HEK293T (cell line): ENCODE measurements around the gene TMPRSS6.

Experiments
- CTCF ChIA-PET: fragments of 350-600 bp; formaldehyde crosslinking; extraction: SDS; loops from one replicate; lab custom pipeline; 2021; ENCODE audit warnings: antibody characterized with exemption, inconsistent platforms; lab: Yijun Ruan, JAX
- POLR2A ChIA-PET: fragments of 350-600 bp; formaldehyde crosslinking; extraction: SDS; loops from one replicate; lab custom pipeline; 2020; ENCODE audit warnings: antibody characterized with exemption, inconsistent platforms; lab: Yijun Ruan, JAX
- DNase-seq: peaks from one replicate; pipeline ENCODE4 v3.0.0; 2012; ENCODE audit warnings: mixed read lengths; ENCODE audit errors: extremely low spot score
- ARNT ChIP-seq: fragments of 450-650 bp; IDR thresholded peaks from 2 replicates; pipeline ENCODE4 v1.6.1; 2017; ENCODE audit warnings: mild to moderate bottlenecking
- BHLHE40 ChIP-seq: fragments of 450-650 bp; IDR thresholded peaks from 2 replicates; pipeline ENCODE4 v1.6.1; 2016; ENCODE audit warnings: mild to moderate bottlenecking, moderate library complexity, borderline replicate concordance
- CTBP1 ChIP-seq: fragments of 450-650 bp; IDR thresholded peaks from 2 replicates; pipeline ENCODE4 v1.6.1; 2016; ENCODE audit warnings: borderline replicate concordance
- ELF4 ChIP-seq: fragments of 450-650 bp; IDR thresholded peaks from 2 replicates; pipeline ENCODE4 v1.6.1; 2017; ENCODE audit warnings: antibody characterized with exemption
- FOXA1 ChIP-seq: fragments of 450-650 bp; IDR thresholded peaks from 2 replicates; pipeline ENCODE4 v1.6.1; 2016; ENCODE audit warnings: mild to moderate bottlenecking
- FOXK2 ChIP-seq: fragments of 450-650 bp; IDR thresholded peaks from 2 replicates; pipeline ENCODE4 v1.6.1; 2016; ENCODE audit warnings: mild to moderate bottlenecking
- FOXM1 ChIP-seq: fragments of 450-650 bp; IDR thresholded peaks from 2 replicates; pipeline ENCODE4 v1.6.1; 2017; ENCODE audit warnings: mild to moderate bottlenecking, borderline replicate concordance
- HDGF ChIP-seq: fragments of 450-650 bp; IDR thresholded peaks from 2 replicates; pipeline ENCODE4 v1.6.1; 2017; ENCODE audit warnings: antibody characterized with exemption, borderline replicate concordance
- L3MBTL2 ChIP-seq: fragments of 450-650 bp; conservative IDR thresholded peaks from 2 replicates; pipeline ENCODE4 v1.6.1; 2016; ENCODE audit warnings: mild to moderate bottlenecking
- LEF1 ChIP-seq: fragments of 450-650 bp; IDR thresholded peaks from 2 replicates; pipeline ENCODE4 v1.6.1; 2017; ENCODE audit warnings: mild to moderate bottlenecking, borderline replicate concordance
- NFRKB ChIP-seq: fragments of 450-650 bp; IDR thresholded peaks from 2 replicates; pipeline ENCODE4 v1.6.1; 2016; ENCODE audit warnings: mild to moderate bottlenecking, moderate library complexity
- PKNOX1 ChIP-seq: fragments of 450-650 bp; IDR thresholded peaks from 2 replicates; pipeline ENCODE4 v1.6.1; 2016
- SP1 ChIP-seq: fragments of 450-650 bp; IDR thresholded peaks from 2 replicates; pipeline ENCODE4 v1.6.1; 2017
- SUZ12 ChIP-seq: fragments of 450-650 bp; IDR thresholded peaks from 2 replicates; pipeline ENCODE4 v1.6.1; 2016; ENCODE audit warnings: mild to moderate bottlenecking
- TARDBP ChIP-seq: fragments of 450-650 bp; IDR thresholded peaks from 2 replicates; pipeline ENCODE4 v1.6.1; 2016
- ZNF384 ChIP-seq: fragments of 450-650 bp; IDR thresholded peaks from 2 replicates; pipeline ENCODE4 v1.6.1; 2016

TMPRSS6 gene

DNA sequence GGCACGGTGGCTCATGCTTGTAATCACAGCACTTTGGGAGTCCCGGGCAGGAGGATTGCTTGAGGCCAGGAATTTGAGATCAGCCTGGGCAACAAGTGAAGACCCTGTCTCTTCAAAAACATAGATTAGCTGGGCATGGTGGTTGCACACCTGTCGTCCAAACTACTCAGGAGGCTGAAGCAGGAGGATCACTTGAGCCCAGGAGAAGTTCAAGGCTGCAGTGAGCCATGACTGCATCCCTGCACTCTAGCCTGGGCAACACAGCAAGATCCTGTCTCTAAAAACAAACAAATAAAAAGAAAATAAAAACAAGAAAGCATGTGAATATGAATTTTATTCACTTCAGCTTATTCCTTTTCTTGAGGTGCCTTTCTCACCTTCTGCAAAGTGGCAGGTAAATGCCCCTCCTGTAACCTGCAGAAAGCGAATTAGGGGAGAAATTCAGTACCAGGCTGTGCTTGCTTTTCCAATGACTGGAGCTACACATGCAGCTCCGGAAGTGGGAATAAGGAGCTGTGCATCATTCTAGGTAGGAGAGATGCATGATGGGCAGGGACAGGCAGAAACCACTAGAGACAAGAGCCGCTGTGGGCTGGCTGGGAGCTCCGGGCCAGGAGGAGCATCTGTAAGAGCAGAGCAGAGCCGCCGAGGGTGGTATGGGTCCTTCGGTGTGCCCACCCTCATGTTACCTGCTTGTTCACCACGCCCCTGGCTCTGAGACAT, 72.7 kb downstream of the TMPRSS6 start:
- no peak for DNase-seq
- POLR2A ChIA-PET = no interaction called here
- CTCF ChIA-PET = no interaction called here
- TF ChIP-seq L3MBTL2 (no peak), NFRKB (no peak), CTBP1 (no peak), SUZ12 (no peak), SP1 (no peak), TARDBP (no peak), HDGF (no peak), BHLHE40 (no peak), FOXK2 (no peak), PKNOX1 (no peak), FOXA1 (no peak), FOXM1 (no peak), ELF4 (no peak), LEF1 (no peak), ZNF384 (no peak), ARNT (no peak)

- ChIA-PET CTCF (interaction anchor here (1.1 to 1.3 kb wide), 2 partner anchors 12 kb away, joined by 3 read pairs; no protein-coding TSS in a partner anchor), POLR2A (no interaction called here)
Measured at GRCh38 chr22:37033605-37034430, 75.7 kb downstream of the TMPRSS6 start.

DNA sequence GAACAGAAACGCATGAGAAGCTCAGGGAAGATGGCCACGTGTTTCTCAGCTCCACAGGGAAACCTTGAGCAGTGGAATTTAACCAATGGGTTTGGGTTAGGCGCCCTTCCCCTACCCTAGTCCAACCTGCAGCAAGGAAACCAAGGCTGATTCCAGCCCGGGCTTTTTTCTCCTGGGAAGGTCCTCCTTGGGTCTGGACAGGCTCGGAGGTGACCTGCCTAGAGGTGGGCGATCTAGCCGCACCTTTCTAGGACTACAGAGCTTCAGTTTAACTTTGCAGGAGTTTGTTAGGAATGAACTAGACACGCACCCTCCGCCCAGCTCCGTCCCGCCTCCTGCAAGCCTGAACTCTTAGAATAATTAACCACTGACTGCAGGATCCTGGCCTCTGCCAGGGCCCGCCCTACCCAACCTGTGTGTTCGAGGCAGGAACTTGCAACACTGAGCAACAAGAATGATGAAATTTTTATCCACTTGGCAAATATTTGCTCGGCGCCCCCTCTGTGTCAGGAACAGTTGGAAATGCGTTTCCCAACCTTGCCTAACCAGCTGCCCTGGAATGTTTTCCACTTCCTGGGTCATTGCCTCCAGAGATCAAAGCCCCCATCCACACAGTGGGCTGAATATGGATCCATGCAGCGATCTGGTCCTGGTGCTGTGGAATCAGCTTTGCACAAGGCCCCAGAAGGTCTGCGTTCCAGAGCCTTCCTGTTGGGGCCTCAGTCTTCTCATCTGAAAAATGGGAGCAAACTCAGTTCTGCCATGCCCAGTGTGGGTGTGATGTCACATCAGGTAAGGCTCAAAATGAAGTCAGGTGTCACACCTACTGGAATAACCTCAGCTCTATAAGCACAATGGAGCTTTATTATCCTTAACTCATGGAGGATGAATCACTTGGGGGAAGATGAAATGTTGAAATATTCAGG, 76.7 kb downstream of the TMPRSS6 start:
- TF ChIP-seq CTBP1 (no peak), LEF1 (no peak), TARDBP (no peak), ARNT (no peak), FOXK2 (no peak)
- ChIA-PET POLR2A (interaction anchor here (0.8 to 2.0 kb wide), 3 partner anchors 8 to 18 kb away, joined by 3 to 11 read pairs (median 4); partner anchors contain the start of genes KCTD17, MPST and TST), CTCF (interaction anchor here (1.3 to 1.7 kb wide), 2 partner anchors 11 kb away, joined by 6 to 10 read pairs; no protein-coding TSS in a partner anchor)
- DNase-seq = no peak

More at GRCh38 chr22:37033605-37034430, 75.7 kb downstream of the TMPRSS6 start:
- DNase-seq = no peak
- TF ChIP-seq ELF4 = no peak
- TF ChIP-seq ARNT = no peak
- no peak for TF ChIP-seq L3MBTL2
- no peak for TF ChIP-seq HDGF
- no peak for TF ChIP-seq FOXA1
- no peak for TF ChIP-seq FOXK2
- no peak for TF ChIP-seq SUZ12
- TF ChIP-seq NFRKB = no peak
- TF ChIP-seq BHLHE40 = no peak
- no peak for TF ChIP-seq ZNF384
- no peak for TF ChIP-seq PKNOX1
- no peak for TF ChIP-seq TARDBP
- TF ChIP-seq LEF1 = no peak
- TF ChIP-seq CTBP1 = no peak
- no peak for TF ChIP-seq FOXM1
- no peak for TF ChIP-seq SP1

DNA sequence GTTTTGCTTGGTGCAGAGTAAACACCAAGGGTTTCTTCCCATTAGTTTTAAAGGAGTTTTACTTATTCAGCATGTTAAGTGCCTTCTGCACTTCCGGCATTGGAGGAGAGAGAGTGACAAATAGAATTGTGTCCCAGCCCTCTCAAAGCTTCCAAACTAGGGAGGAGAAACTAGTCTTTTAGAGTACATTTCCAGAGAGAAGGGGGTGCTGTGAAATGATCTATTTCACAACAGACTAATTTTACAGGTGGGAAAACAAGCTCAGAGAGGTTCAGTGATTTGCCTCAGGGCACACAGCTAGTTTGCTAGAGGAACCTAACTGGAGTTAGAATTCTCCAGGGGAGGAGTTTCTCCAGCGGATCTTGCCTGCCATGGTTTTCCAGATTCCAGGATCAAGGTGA, 77.4 kb downstream of the TMPRSS6 start:
- ChIA-PET CTCF (interaction anchor here (1.3 to 1.7 kb wide), 2 partner anchors 10 to 11 kb away, joined by 6 to 10 read pairs; no protein-coding TSS in a partner anchor), POLR2A (interaction anchor here (1.4 to 2.0 kb wide), 2 partner anchors 8 to 12 kb away, joined by 4 to 11 read pairs; partner anchors contain the start of genes MPST and TST)
- TF ChIP-seq LEF1 (no peak), L3MBTL2 (no peak), FOXK2 (no peak)
- no peak for DNase-seq

GRCh38 chr22:37030560-37031281, 78.8 kb downstream of the TMPRSS6 start:
- POLR2A ChIA-PET = interaction anchor here (1.2 to 2.1 kb wide), 2 partner anchors 10 to 12 kb away, joined by 3 to 14 read pairs; partner anchors contain the start of genes MPST and TST
- CTCF ChIA-PET = interaction anchor here (1.8 kb wide), 1 partner anchor 13 kb away, joined by 6 read pairs; no protein-coding TSS in a partner anchor
- no peak for DNase-seq
- TF ChIP-seq SUZ12 (no peak), LEF1 (no peak), TARDBP (no peak), ARNT (no peak), L3MBTL2 (no peak), HDGF (no peak), BHLHE40 (no peak), FOXM1 (no peak), FOXA1 (no peak), SP1 (no peak), PKNOX1 (no peak), CTBP1 (no peak), FOXK2 (no peak), NFRKB (no peak), ELF4 (no peak), ZNF384 (no peak)
